Natural killer cell (primary cell): ENCODE results near the gene GNG8. TPM values are rescaled to one million over a fixed set of nuclear protein-coding genes. Genes with fewer than 3 reads are reported as not detected.

ENCODE experiments used
- ATAC-seq, 3 donors: fragments of 150-1000 bp in 2 of 3; fragments of 200-7000 bp in 1 of 3; cut with Tn5 transposase; 1 replicate in 1 of 3; 2 replicates in 2 of 3; pipeline ENCODE4 v1.10.0; 2021; ENCODE audit warnings: mild to moderate bottlenecking in 2 of 3, moderate library complexity in 2 of 3
- DNase-seq, 2 donors: peaks; one replicate each; pipeline versions ENCODE4 v3.0.0 to v3.0.0-alpha.2; 2013 to 2021; ENCODE audit warnings: mixed read lengths in 1 of 2
- H3K27ac ChIP-seq: one replicate; pipeline ENCODE4 v1.5.1; 2013; ENCODE audit warnings: mild to moderate bottlenecking, low read length
- H3K27me3 ChIP-seq: one replicate; pipeline ENCODE4 v1.6.1; 2013; ENCODE audit warnings: low read length; ENCODE audit not compliant: control insufficient read depth, insufficient read depth
- H3K36me3 ChIP-seq: one replicate; pipeline ENCODE4 v1.6.1; 2013; ENCODE audit warnings: low read length; ENCODE audit not compliant: control insufficient read depth, insufficient read depth
- H3K4me1 ChIP-seq: one replicate; pipeline ENCODE4 v1.6.1; 2013; ENCODE audit warnings: low read length; ENCODE audit not compliant: control insufficient read depth, insufficient read depth
- H3K4me3 ChIP-seq: one replicate; pipeline ENCODE4 v1.5.1; 2013; ENCODE audit warnings: low read length
- H3K9me3 ChIP-seq: one replicate; pipeline ENCODE4 v1.6.1; 2013; ENCODE audit warnings: low read length; ENCODE audit not compliant: control insufficient read depth, insufficient read depth
- H3K27ac Mint-ChIP-seq, 2 donors: one replicate each; pipeline ENCODE4 v1.8.0; 2022; ENCODE audit warnings: mild to moderate bottlenecking in 2 of 2, mixed read lengths in 2 of 2, moderate library complexity in 1 of 2
- H3K27me3 Mint-ChIP-seq, 2 donors: one replicate each; pipeline ENCODE4 v1.8.0; 2022; ENCODE audit warnings: low read depth in 2 of 2, mixed read lengths in 2 of 2
- H3K36me3 Mint-ChIP-seq: one replicate; pipeline ENCODE4 v1.8.0; 2022; ENCODE audit warnings: mixed read lengths
- H3K4me1 Mint-ChIP-seq, 2 donors: one replicate each; pipeline ENCODE4 v1.8.0; 2022; ENCODE audit warnings: mixed read lengths in 2 of 2
- H3K4me3 Mint-ChIP-seq: one replicate; pipeline ENCODE4 v1.8.0; 2022; ENCODE audit warnings: mild to moderate bottlenecking, moderate library complexity, mixed read lengths
- H3K9me3 Mint-ChIP-seq, 2 donors: one replicate each; pipeline ENCODE4 v1.8.0; 2022; ENCODE audit warnings: mixed read lengths in 2 of 2
- CTCF ChIP-seq: fragments of 200-600 bp; IDR thresholded peaks from one replicate; pipeline ENCODE4 v1.8.0; 2022; ENCODE audit warnings: antibody characterized with exemption
- WGBS: methylation state at CpG from one replicate; pipeline ENCODE4 v1.1.7; 2013; ENCODE audit warnings: missing lambda C conversion rate; ENCODE audit not compliant: insufficient coverage; 5-methylcytosine and 5-hydroxymethylcytosine counted together
- intact Hi-C: fragments of 100-400 bp; cut with micrococcal nuclease; formaldehyde crosslinking; loops from one replicate; pipeline ENCODE4 v1.14.2; 2022
- total RNA-seq, 4 donors: library from RNA; stranded (reverse); fragments of 120-200 nt in 1 of 4; gene quantifications; one replicate each; pipeline versions ENCODE4 v1.2.3 to v1.2.4, GENCODE V29; 2013 to 2022

GNG8 gene
- total RNA-seq, 3 donors from 2014 or later (not counting 1 experiment from before 2014, with no cell fraction given): not detected

DNA sequence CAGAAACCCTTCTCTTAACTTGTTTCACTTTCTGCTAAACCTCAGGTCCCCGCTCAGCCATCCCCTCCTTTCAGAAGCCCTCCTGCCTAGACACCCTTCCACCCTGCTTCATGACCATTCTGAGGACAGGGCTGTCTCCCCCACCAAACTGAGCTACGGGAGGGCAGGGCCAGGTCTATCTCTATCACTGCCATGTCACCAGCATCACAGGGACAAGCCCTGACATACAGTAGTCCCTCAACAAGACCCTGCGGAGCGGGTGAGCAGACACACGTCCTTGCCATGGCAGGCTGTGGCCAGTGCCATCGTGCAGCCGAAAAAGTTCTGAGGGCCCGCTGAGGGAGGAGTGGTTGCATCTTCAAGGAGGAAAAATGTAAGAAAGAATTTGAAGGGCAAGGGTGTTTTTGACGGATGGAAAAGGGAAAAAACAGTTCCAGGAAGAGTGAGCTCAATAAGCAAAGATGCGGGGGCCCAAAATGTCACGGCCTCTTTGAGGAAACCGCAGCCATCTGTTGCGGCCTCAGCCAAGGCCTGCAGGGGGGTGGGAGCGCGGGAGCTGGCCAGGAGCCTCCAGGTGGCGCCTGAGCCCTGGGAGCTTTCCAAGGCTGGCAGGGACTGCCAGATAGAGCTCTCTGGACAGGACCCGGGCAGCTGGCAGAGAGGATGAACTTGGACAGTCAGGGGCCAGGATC, 19.2 kb downstream of the GNG8 start:
- Mint-ChIP-seq H3K27me3 (peaks cover 7 to 16% of the 10 kb centered on the region in 2 donors), H3K9me3 (no peaks in the 10 kb centered on the region), H3K4me3 (peak overlapping the region; percentile 10), H3K4me1 (peaks cover 20% of the 10 kb centered on the region in 2 donors), H3K27ac (no peak overlapping the region), H3K36me3 (no peaks in the 10 kb centered on the region)
- Histone ChIP-seq H3K4me3 (no peak overlapping the region), H3K27me3 (no peaks in the 10 kb centered on the region), H3K27ac (peak overlapping the region; percentile 41), H3K4me1 (peaks cover 54% of the 10 kb centered on the region), H3K9me3 (no peaks in the 10 kb centered on the region), H3K36me3 (no peaks in the 10 kb centered on the region)
- intact Hi-C loops: no loop called here
- ATAC-seq: no peak
- 13% methylated on average over 17 of the region's 17 CpGs for WGBS
- peak in 1 of 2 donors; percentile 55 for DNase-seq
- TF ChIP-seq CTCF: no peak

GRCh38 chr19:46615966-46616365, 20.0 kb downstream of the GNG8 start:
- no peak for TF ChIP-seq CTCF
- no peak overlapping the region for H3K4me3 ChIP-seq
- H3K27me3 ChIP-seq: no peaks in the 10 kb centered on the region
- H3K9me3 Mint-ChIP-seq: no peaks in the 10 kb centered on the region
- peaks cover 63% of the 10 kb centered on the region for H3K4me1 ChIP-seq
- DNase-seq: no peak
- no peak overlapping the region for H3K4me3 Mint-ChIP-seq
- H3K36me3 Mint-ChIP-seq: no peaks in the 10 kb centered on the region
- H3K4me1 Mint-ChIP-seq: peaks cover 28 to 29% of the 10 kb centered on the region in 2 donors
- no peak for ATAC-seq
- H3K27me3 Mint-ChIP-seq: peaks cover 7 to 10% of the 10 kb centered on the region in 2 donors
- intact Hi-C loops: no loop called here
- H3K36me3 ChIP-seq: no peaks in the 10 kb centered on the region
- WGBS: 90% methylated on average over 9 of the region's 10 CpGs
- H3K27ac ChIP-seq: no peak overlapping the region
- H3K27ac Mint-ChIP-seq: no peak overlapping the region
- no peaks in the 10 kb centered on the region for H3K9me3 ChIP-seq

- Histone ChIP-seq H3K4me3 (no peak overlapping the region), H3K9me3 (no peaks in the 10 kb centered on the region), H3K36me3 (peaks cover 7% of the 10 kb centered on the region), H3K27ac (no peak overlapping the region), H3K27me3 (no peaks in the 10 kb centered on the region), H3K4me1 (peaks cover 52% of the 10 kb centered on the region)
- no peak overlapping the region for H3K27ac Mint-ChIP-seq
- H3K4me3 Mint-ChIP-seq: no peak overlapping the region
- peaks cover 7 to 10% of the 10 kb centered on the region in 2 donors for H3K27me3 Mint-ChIP-seq
- H3K4me1 Mint-ChIP-seq: peaks cover 32 to 33% of the 10 kb centered on the region in 2 donors
- peaks cover 3% of the 10 kb centered on the region for H3K36me3 Mint-ChIP-seq
- TF ChIP-seq CTCF: peak; percentile 78
- intact Hi-C loops: loop anchor here (1.0 kb wide), 2 partner anchors 48 to 114 kb away; no protein-coding TSS in a partner anchor
- WGBS: 14% methylated on average over 11 of the region's 12 CpGs
- DNase-seq (peak; percentile 74 to 90), ATAC-seq (peak; percentile 86 to 92 (median 89))
- no peaks in the 10 kb centered on the region for H3K9me3 Mint-ChIP-seq
These were observed 21.8 kb downstream of the GNG8 start for GRCh38 chr19:46614114-46614722.
